ENCODE data around the gene LINGO4.

The LINGO4 gene

DNA sequence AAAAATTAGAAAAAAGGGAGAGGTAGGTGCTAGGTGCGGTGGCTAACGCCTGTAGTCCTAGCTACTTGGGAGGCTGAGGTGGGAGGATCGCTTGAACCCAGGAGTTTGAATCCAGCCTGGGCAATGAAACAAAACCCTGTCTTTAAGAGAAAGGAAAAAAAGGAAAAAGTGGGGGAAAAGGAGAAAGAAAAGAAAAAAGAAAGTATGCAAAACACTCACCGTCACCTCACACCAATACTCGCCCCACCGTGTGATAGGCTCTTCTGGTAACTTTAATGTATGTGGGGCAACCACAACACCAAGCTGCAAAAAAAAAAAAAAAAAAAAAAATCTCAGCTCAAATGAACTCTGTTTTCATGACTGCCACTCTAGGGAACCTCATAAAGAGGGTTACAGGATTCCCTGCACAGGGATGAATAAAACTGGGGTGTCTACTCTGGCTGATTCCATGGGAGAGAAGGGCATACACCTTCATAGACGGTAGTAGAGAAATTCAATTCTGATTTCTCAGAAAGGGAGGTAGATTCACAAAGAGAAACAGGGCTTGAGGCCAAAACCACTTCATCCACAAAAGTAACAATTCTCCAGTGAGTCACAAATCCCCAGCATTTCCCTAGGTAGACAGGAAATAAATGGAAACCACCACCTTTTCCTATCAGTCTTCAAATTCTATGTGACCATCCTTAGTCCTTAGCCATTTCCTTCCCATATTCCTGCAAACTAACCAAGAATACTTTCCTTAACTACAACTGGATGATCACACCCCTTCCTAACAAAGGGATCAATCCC is 44.4 kb downstream of the LINGO4 start:
- intact Hi-C loops (cut with DNase I): loop anchor here (10.0 kb wide), 1 partner anchor 74 kb away; the partner anchor contains the start of genes C2CD4D and RORC
- no peak for DNase-seq

DNA sequence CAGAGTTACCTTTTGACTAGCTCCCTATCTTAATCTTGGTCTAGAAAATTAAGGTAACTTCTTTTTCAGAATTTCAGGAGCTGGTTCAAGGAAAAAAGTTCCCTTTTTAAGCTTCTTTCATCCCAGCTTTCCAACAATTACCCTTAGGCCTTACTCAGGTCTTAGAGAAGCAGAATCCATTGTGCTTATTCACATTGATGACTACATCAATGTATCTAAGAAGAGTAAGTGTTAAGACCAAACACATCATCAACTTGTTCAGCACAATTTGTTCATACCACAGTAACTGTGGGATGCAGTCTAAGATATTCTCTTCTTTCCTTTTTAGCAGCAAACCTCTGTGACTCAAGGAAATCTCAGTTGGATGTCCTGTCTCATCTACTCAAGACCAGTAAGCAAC is 46.0 kb downstream of the LINGO4 start:
- intact Hi-C loops (cut with DNase I): no loop called here

DNA sequence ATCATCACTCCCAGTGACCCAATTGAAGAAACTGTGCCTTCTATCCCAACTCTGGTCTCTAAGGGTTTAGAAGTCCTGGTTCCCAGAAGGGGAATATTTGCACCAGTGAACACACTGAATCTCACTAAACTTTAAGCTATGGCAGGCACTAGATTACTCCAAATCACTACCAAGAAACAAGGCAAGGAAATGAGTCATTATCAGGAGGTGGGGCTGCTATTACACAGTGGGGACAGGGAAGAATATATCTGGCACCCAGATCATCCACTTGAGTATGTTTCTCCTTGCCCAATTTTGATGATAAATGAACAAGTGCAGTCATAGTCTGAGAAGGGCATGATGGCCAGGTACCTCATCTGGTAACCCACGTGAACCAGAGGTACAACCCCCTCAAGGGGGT is 48.9 kb downstream of the LINGO4 start:
- intact Hi-C loops (cut with DNase I): no loop called here

More for the DNA sequence above, 46.0 kb downstream of the LINGO4 start:
- no peak for DNase-seq

More for the DNA sequence above, 48.9 kb downstream of the LINGO4 start:
- DNase-seq: no peak

Data from posterior cingulate gyrus (tissue), 11 donors.